GM13977 (cell line): ENCODE data around the gene CD28.

Source experiments
- DNase-seq: peaks from one replicate; pipeline ENCODE4 v3.0.0; 2012; ENCODE audit warnings: low spot score
- CTCF ChIP-seq: IDR thresholded peaks from 2 replicates; pipeline ENCODE4 v1.5.1; 2012; ENCODE audit warnings: mild to moderate bottlenecking, control low read depth; ENCODE audit not compliant: insufficient read depth; ENCODE audit errors: extremely low read depth, missing control alignments
- in situ Hi-C: fragments of 300-500 bp; cut with MboI; formaldehyde crosslinking; loops from one replicate; pipeline ENCODE4 v1.12.0; 2022; ENCODE audit warnings: low sequenced_read_pairs, low pct_unique_long_range_greater_than_20kb, mixed read lengths, inconsistent platforms; ENCODE audit not compliant: unreplicated experiment

Gene CD28

GRCh38 chr2:203683932-203684556, 22.4 kb upstream of the CD28 start:
- peak; percentile 59 for DNase-seq
- in situ Hi-C loops: no loop called here
- no peak for TF ChIP-seq CTCF

- no peak for TF ChIP-seq CTCF
- in situ Hi-C loops: no loop called here
- no peak for DNase-seq
Observed at GRCh38 chr2:203685081-203685621, 21.3 kb upstream of the CD28 start.

GRCh38 chr2:203685789-203686420, 20.5 kb upstream of the CD28 start:
- in situ Hi-C loops: no loop called here
- no peak for TF ChIP-seq CTCF
- no peak for DNase-seq

- no peak for DNase-seq
- no peak for TF ChIP-seq CTCF
- in situ Hi-C loops: no loop called here
Observed at GRCh38 chr2:203687165-203687564, 19.3 kb upstream of the CD28 start.

GRCh38 chr2:203688798-203689197, 17.6 kb upstream of the CD28 start:
- no peak for DNase-seq
- TF ChIP-seq CTCF: no peak
- in situ Hi-C loops: no loop called here

GRCh38 chr2:203689426-203690116, 16.9 kb upstream of the CD28 start:
- DNase-seq: no peak
- no peak for TF ChIP-seq CTCF
- in situ Hi-C loops: no loop called here
